ENCODE measurements around the gene CGRRF1. TPM values are rescaled to one million over a fixed set of nuclear protein-coding genes. Genes with fewer than 3 reads are reported as not detected.

Gene CGRRF1
- total and polyA plus RNA-seq, 10 of the 15 experiments (the other 5 are each of a cell fraction or from before 2014, with no cell fraction given) = 5.5 to 47.7 (median 13.5) TPM

DNA sequence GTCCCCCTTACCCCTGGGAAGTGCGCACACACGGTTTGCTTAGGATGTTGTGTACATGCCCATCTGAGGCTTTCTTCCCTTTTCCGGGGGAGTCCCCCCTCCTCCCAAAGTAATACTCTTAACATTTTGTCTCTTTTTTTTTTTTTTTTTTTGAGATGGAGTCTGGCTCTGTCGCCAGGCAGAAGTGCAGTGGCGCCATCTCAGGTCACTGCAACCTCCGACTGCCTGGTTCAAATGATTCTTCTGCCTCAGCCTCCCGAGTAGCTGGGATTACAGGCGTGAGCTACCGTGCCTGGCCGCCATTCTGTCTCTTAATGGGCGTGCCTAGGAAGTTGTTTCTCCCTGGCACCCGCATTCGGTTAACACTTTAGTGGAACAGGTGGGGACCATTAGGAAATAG lies 16.4 kb upstream of the CGRRF1 start:
- no peaks in the 10 kb centered on the region for H3K27me3 ChIP-seq (replicated peaks in 1 of 2; ENCODE audit: control insufficient read depth in 2 of 2, insufficient read depth in 2 of 2, low read length in 1 of 2)
- H3K79me2 ChIP-seq (ENCODE audit: control insufficient read depth, insufficient read depth, low read length) = peaks cover 11% of the 10 kb centered on the region
- H3K9me3 ChIP-seq (replicated peaks; ENCODE audit: control insufficient read depth, insufficient read depth, low read length) = no peaks in the 10 kb centered on the region
- ChIA-PET POLR2A (interaction anchor here (0.7 kb wide), 1 partner anchor 468 kb away, joined by 6 read pairs; no protein-coding TSS in a partner anchor), CTCF (interaction anchor here (0.7 to 2.3 kb wide), 5 partner anchors 10 to 71 kb away, joined by 3 to 11 read pairs (median 3); partner anchors contain the start of gene CGRRF1), SMC1A (ENCODE audit: uncharacterized antibody, unreplicated experiment) (no interaction called here), RAD21 (ENCODE audit: unreplicated experiment) (interaction anchor here (1.2 kb wide), 1 partner anchor 11 kb away, joined by 3 read pairs; no protein-coding TSS in a partner anchor)
- H3K4me2 ChIP-seq (ENCODE audit: control insufficient read depth, insufficient read depth) = no peak overlapping the region
- BruUV-seq (replicated peaks) = no TSS peak
- no peak for DNase-seq (ENCODE audit: low read depth, low spot score)
- H3K36me3 ChIP-seq (ENCODE audit: control insufficient read depth in 2 of 2, insufficient read depth in 2 of 2, low read length in 1 of 2) = no peaks in the 10 kb centered on the region
- no peaks in the 10 kb centered on the region for H4K20me1 ChIP-seq (ENCODE audit: control insufficient read depth, insufficient read depth)
- ATAC-seq = no peak
- in situ Hi-C loops (cut with MboI) = no loop called here
- no peak for TF ChIP-seq NBN (IDR thresholded peaks at IDR 0.05)
- no peak for TF ChIP-seq SMARCA5 (IDR thresholded peaks at IDR 0.05)
- TF ChIP-seq DPF2 (IDR thresholded peaks at IDR 0.05) = no peak
- no peak for TF ChIP-seq BRCA1 (IDR thresholded peaks at IDR 0.05; ENCODE audit: low read depth, low read length)
- TF ChIP-seq IRF4 (IDR thresholded peaks at IDR 0.05; ENCODE audit: low read depth, low read length) = no peak
- TF ChIP-seq NRF1 (conservative IDR thresholded peaks at IDR 0.05; ENCODE audit: low read depth, low read length) = no peak
- no peak for FAIRE-seq
- H3K4me3 ChIP-seq = no peak overlapping the region
- WGBS (ENCODE audit: insufficient coverage, insufficient replicate concordance, low lambda C conversion rate, missing lambda C conversion rate) = 86% methylated on average over 12 of the region's 13 CpGs
- no peak overlapping the region for H3K27ac ChIP-seq (ENCODE audit: control insufficient read depth, insufficient read depth)
- no peaks in the 10 kb centered on the region; the same call in 1 of the 2 replicates for H3K4me1 ChIP-seq (ENCODE audit: control insufficient read depth, insufficient read depth, low read length)
- H2AFZ ChIP-seq (ENCODE audit: control insufficient read depth, low read depth, low read length) = no peak overlapping the region
- H3K9ac ChIP-seq (ENCODE audit: control insufficient read depth, insufficient read depth, low read length) = no peak overlapping the region
- intact Hi-C loops (cut with micrococcal nuclease; ENCODE audit: unreplicated experiment) = no loop called here

DNA sequence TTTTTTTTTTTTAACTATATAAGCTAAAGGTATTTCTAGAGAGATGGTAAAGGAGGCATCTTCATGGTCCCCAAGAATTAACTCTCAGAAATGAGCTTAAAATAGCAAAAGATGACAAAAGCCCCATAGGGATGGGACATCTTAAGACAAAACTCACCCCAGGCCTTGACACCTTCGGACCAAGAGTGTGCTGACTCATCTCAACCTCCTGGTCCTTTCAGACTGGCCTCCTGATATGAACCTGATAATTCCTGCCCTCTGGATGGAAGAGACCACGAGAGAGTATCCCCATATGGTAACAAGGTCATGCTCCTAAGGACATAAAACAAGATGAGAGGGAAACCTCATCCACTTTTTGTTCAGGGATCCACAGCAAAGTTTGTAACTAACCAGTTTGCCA lies 12.5 kb upstream of the CGRRF1 start:
- no peak overlapping the region for H3K4me3 ChIP-seq
- in situ Hi-C loops (cut with MboI) (no loop called here), intact Hi-C loops (cut with micrococcal nuclease; ENCODE audit: unreplicated experiment) (no loop called here)
- POLR2A ChIA-PET = no interaction called here
- SMC1A ChIA-PET (ENCODE audit: uncharacterized antibody, unreplicated experiment) = interaction anchor here (1.4 to 2.0 kb wide), 2 partner anchors 12 to 36 kb away, joined by 3 to 8 read pairs; partner anchors contain the start of gene CGRRF1
- no peaks in the 10 kb centered on the region for H3K79me2 ChIP-seq (ENCODE audit: control insufficient read depth, insufficient read depth, low read length)
- no peak for DNase-seq (ENCODE audit: low read depth, low spot score)
- ATAC-seq = no peak
- no peak overlapping the region for H3K4me2 ChIP-seq (ENCODE audit: control insufficient read depth, insufficient read depth)
- no peak overlapping the region for H3K27ac ChIP-seq (ENCODE audit: control insufficient read depth, insufficient read depth)
- no peaks in the 10 kb centered on the region for H3K36me3 ChIP-seq (ENCODE audit: control insufficient read depth in 2 of 2, insufficient read depth in 2 of 2, low read length in 1 of 2)
- CTCF ChIA-PET = no interaction called here
- H3K9me3 ChIP-seq (replicated peaks; ENCODE audit: control insufficient read depth, insufficient read depth, low read length) = no peaks in the 10 kb centered on the region
- BruUV-seq (replicated peaks) = no TSS peak
- H3K27me3 ChIP-seq (replicated peaks in 1 of 2; ENCODE audit: control insufficient read depth in 2 of 2, insufficient read depth in 2 of 2, low read length in 1 of 2) = no peaks in the 10 kb centered on the region
- no peaks in the 10 kb centered on the region for H4K20me1 ChIP-seq (ENCODE audit: control insufficient read depth, insufficient read depth)
- no peak for FAIRE-seq
- no peak overlapping the region for H2AFZ ChIP-seq (ENCODE audit: control insufficient read depth, low read depth, low read length)
- WGBS (ENCODE audit: insufficient coverage, insufficient replicate concordance, low lambda C conversion rate, missing lambda C conversion rate) = 3% methylated on average over 2 of the region's 2 CpGs
- no peaks in the 10 kb centered on the region for H3K4me1 ChIP-seq (ENCODE audit: control insufficient read depth, insufficient read depth, low read length)
- RAD21 ChIA-PET (ENCODE audit: unreplicated experiment) = interaction anchor here (1.0 kb wide), 1 partner anchor 9 kb away, joined by 3 read pairs; no protein-coding TSS in a partner anchor
- no peak overlapping the region for H3K9ac ChIP-seq (ENCODE audit: control insufficient read depth, insufficient read depth, low read length)
- TF ChIP-seq PAX8 (IDR thresholded peaks at IDR 0.05) = no peak
- no peak for TF ChIP-seq ZNF384 (IDR thresholded peaks at IDR 0.05; ENCODE audit: borderline replicate concordance, low read depth, low read length)
- no peak for TF ChIP-seq RUNX3 (IDR thresholded peaks at IDR 0.05; ENCODE audit: low read length)
- no peak for TF ChIP-seq RAD51 (IDR thresholded peaks at IDR 0.05)
- no peak for TF ChIP-seq SMARCA5 (IDR thresholded peaks at IDR 0.05)
- TF ChIP-seq BMI1 (IDR thresholded peaks at IDR 0.05; ENCODE audit: borderline replicate concordance) = no peak
- no peak for TF ChIP-seq SIX5 (IDR thresholded peaks at IDR 0.05; ENCODE audit: low read depth, low read length, severe bottlenecking)
- TF ChIP-seq, protein P1, sequence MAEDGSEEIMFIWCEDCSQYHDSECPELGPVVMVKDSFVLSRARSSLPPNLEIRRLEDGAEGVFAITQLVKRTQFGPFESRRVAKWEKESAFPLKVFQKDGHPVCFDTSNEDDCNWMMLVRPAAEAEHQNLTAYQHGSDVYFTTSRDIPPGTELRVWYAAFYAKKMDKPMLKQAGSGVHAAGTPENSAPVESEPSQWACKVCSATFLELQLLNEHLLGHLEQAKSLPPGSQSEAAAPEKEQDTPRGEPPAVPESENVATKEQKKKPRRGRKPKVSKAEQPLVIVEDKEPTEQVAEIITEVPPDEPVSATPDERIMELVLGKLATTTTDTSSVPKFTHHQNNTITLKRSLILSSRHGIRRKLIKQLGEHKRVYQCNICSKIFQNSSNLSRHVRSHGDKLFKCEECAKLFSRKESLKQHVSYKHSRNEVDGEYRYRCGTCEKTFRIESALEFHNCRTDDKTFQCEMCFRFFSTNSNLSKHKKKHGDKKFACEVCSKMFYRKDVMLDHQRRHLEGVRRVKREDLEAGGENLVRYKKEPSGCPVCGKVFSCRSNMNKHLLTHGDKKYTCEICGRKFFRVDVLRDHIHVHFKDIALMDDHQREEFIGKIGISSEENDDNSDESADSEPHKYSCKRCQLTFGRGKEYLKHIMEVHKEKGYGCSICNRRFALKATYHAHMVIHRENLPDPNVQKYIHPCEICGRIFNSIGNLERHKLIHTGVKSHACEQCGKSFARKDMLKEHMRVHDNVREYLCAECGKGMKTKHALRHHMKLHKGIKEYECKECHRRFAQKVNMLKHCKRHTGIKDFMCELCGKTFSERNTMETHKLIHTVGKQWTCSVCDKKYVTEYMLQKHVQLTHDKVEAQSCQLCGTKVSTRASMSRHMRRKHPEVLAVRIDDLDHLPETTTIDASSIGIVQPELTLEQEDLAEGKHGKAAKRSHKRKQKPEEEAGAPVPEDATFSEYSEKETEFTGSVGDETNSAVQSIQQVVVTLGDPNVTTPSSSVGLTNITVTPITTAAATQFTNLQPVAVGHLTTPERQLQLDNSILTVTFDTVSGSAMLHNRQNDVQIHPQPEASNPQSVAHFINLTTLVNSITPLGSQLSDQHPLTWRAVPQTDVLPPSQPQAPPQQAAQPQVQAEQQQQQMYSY (CRISPR knock-in tag; IDR thresholded peaks at IDR 0.05) = no peak
- TF ChIP-seq SMAD1 (IDR thresholded peaks at IDR 0.05; ENCODE audit: low read depth, partially characterized antibody) = no peak
- TF ChIP-seq, protein P2, sequence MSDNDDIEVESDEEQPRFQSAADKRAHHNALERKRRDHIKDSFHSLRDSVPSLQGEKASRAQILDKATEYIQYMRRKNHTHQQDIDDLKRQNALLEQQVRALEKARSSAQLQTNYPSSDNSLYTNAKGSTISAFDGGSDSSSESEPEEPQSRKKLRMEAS (IDR thresholded peaks at IDR 0.05; ENCODE audit: low read depth, low read length) = no peak

Data from GM12878 (cell line).